Measurements from ENCODE around the gene NRN1L.

NRN1L gene

GRCh38 chr16:67857547-67858233 is 27.0 kb upstream of the NRN1L start:
- H3K9me3 ChIP-seq (ENCODE audit: low read length): no peaks in the 10 kb centered on the region
- H3K36me3 ChIP-seq (ENCODE audit: insufficient read depth, low read length): peaks cover 23% of the 10 kb centered on the region; the same call in 1 of the 2 replicates
- no peak overlapping the region for H2AFZ ChIP-seq (ENCODE audit: low read length)
- H3K9me2 ChIP-seq (ENCODE audit: low read depth, low read length): no peaks in the 10 kb centered on the region
- H3K4me2 ChIP-seq (ENCODE audit: low read length): no peak overlapping the region
- no peak overlapping the region for H3K9ac ChIP-seq (ENCODE audit: low read length)
- peaks cover 82% of the 10 kb centered on the region for H3K79me2 ChIP-seq (ENCODE audit: insufficient read depth, low read length)
- H3K4me3 ChIP-seq (ENCODE audit: low read depth, low read length, poor library complexity, severe bottlenecking): no peak overlapping the region
- H3K4me1 ChIP-seq (ENCODE audit: insufficient read depth, low read length, severe bottlenecking): no peaks in the 10 kb centered on the region
- H4K20me1 ChIP-seq (ENCODE audit: insufficient read depth, low read length): no peaks in the 10 kb centered on the region
- no peak for TF ChIP-seq EZH2 (IDR thresholded peaks at IDR 0.05; ENCODE audit: borderline replicate concordance, low read length)
- H3K27ac ChIP-seq (ENCODE audit: low read depth, low read length, poor library complexity, severe bottlenecking): no peak overlapping the region
- H3F3A ChIP-seq (ENCODE audit: insufficient read depth, low read length): no peaks in the 10 kb centered on the region
- H3K27me3 ChIP-seq (ENCODE audit: insufficient read depth, low read length): no peaks in the 10 kb centered on the region

- H3K4me2 ChIP-seq (ENCODE audit: low read length): no peak overlapping the region
- peaks cover 26% of the 10 kb centered on the region; the same call in 1 of the 2 replicates for H3K36me3 ChIP-seq (ENCODE audit: insufficient read depth, low read length)
- H3K4me3 ChIP-seq (ENCODE audit: low read depth, low read length, poor library complexity, severe bottlenecking): no peak overlapping the region
- H3K27ac ChIP-seq (ENCODE audit: low read depth, low read length, poor library complexity, severe bottlenecking): no peak overlapping the region
- H3K9ac ChIP-seq (ENCODE audit: low read length): no peak overlapping the region
- no peak overlapping the region for H2AFZ ChIP-seq (ENCODE audit: low read length)
- H3F3A ChIP-seq (ENCODE audit: insufficient read depth, low read length): no peaks in the 10 kb centered on the region
- H4K20me1 ChIP-seq (ENCODE audit: insufficient read depth, low read length): no peaks in the 10 kb centered on the region
- H3K9me3 ChIP-seq (ENCODE audit: low read length): no peaks in the 10 kb centered on the region
- peaks cover 82% of the 10 kb centered on the region for H3K79me2 ChIP-seq (ENCODE audit: insufficient read depth, low read length)
- no peaks in the 10 kb centered on the region for H3K4me1 ChIP-seq (ENCODE audit: insufficient read depth, low read length, severe bottlenecking)
- no peak for TF ChIP-seq CTCF (IDR thresholded peaks at IDR 0.05; ENCODE audit: low read length)
- no peak for TF ChIP-seq EZH2 (IDR thresholded peaks at IDR 0.05; ENCODE audit: borderline replicate concordance, low read length)
- no peaks in the 10 kb centered on the region for H3K27me3 ChIP-seq (ENCODE audit: insufficient read depth, low read length)
- no peaks in the 10 kb centered on the region for H3K9me2 ChIP-seq (ENCODE audit: low read depth, low read length)
These were observed 26.2 kb upstream of the NRN1L start for GRCh38 chr16:67858500-67858899.

GRCh38 chr16:67860589-67861398 is 23.9 kb upstream of the NRN1L start:
- Histone ChIP-seq H3F3A (ENCODE audit: insufficient read depth, low read length) (no peaks in the 10 kb centered on the region), H3K9ac (ENCODE audit: low read length) (no peak overlapping the region), H3K4me1 (ENCODE audit: insufficient read depth, low read length, severe bottlenecking) (no peaks in the 10 kb centered on the region), H3K4me2 (ENCODE audit: low read length) (no peak overlapping the region), H3K9me3 (ENCODE audit: low read length) (no peaks in the 10 kb centered on the region), H3K36me3 (ENCODE audit: insufficient read depth, low read length) (peaks cover 41% of the 10 kb centered on the region; the same call in 1 of the 2 replicates), H4K20me1 (ENCODE audit: insufficient read depth, low read length) (no peaks in the 10 kb centered on the region), H3K27me3 (ENCODE audit: insufficient read depth, low read length) (no peaks in the 10 kb centered on the region), H3K27ac (ENCODE audit: low read depth, low read length, poor library complexity, severe bottlenecking) (no peak overlapping the region), H3K9me2 (ENCODE audit: low read depth, low read length) (no peaks in the 10 kb centered on the region), H2AFZ (ENCODE audit: low read length) (no peak overlapping the region), H3K79me2 (ENCODE audit: insufficient read depth, low read length) (peaks cover 61% of the 10 kb centered on the region), H3K4me3 (ENCODE audit: low read depth, low read length, poor library complexity, severe bottlenecking) (no peak overlapping the region)
- TF ChIP-seq EZH2 (IDR thresholded peaks at IDR 0.05; ENCODE audit: borderline replicate concordance, low read length): no peak
- no peak for TF ChIP-seq CTCF (IDR thresholded peaks at IDR 0.05; ENCODE audit: low read length)

Measured in OCI-LY1 (cell line).